ENCODE measurements around the gene ACOT7.

DNA sequence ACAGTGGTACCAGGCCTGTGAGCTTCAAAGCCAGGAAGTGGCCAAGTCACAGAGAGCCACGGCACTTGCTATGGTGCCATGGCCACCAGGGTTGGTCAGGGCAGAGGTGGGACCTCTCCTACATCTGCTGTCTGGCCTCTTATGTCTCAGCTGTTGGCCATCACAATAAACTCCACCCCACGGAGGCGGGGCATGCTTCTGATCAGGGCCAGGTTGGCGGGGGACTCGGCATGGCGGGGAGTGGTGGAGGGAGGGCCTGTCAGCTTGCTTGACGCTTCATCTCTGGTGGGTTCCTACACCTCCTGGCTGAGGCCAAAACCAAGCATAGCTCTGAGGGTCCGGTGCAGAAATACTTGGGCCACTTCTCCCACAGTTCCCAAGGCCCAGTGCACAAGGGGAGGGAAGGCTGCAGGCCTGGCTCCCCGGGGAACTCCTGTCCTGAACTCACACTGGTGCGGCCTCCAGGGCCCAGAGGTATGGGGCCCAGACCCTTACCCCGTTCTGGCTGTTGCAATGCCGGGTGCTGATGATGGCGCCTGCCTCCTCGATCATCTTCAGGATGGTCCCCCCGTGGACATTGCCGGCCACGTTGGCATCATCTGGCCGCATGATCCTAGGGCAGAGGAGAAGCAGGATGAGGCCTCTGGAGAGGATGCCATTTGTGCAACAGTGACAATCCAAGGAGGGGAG, 44.2 kb downstream of the ACOT7 start:
- TF ChIP-seq, protein P1, sequence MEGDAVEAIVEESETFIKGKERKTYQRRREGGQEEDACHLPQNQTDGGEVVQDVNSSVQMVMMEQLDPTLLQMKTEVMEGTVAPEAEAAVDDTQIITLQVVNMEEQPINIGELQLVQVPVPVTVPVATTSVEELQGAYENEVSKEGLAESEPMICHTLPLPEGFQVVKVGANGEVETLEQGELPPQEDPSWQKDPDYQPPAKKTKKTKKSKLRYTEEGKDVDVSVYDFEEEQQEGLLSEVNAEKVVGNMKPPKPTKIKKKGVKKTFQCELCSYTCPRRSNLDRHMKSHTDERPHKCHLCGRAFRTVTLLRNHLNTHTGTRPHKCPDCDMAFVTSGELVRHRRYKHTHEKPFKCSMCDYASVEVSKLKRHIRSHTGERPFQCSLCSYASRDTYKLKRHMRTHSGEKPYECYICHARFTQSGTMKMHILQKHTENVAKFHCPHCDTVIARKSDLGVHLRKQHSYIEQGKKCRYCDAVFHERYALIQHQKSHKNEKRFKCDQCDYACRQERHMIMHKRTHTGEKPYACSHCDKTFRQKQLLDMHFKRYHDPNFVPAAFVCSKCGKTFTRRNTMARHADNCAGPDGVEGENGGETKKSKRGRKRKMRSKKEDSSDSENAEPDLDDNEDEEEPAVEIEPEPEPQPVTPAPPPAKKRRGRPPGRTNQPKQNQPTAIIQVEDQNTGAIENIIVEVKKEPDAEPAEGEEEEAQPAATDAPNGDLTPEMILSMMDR (conservative IDR thresholded peaks at IDR 0.05; ENCODE audit: low read length) = no peak
- TF ChIP-seq EZH2phosphoT487 (IDR thresholded peaks at IDR 0.05; ENCODE audit: borderline replicate concordance) = no peak

Data from Loucy (cell line).